ENCODE results near the gene SOWAHB.
A peak's percentile ranks its signal among the peaks of the same experiment; 100 is the strongest.

SOWAHB gene

GRCh38 chr4:76898385-76898692, 395 bp upstream of the SOWAHB start:
- Histone ChIP-seq H3K4me3 (ENCODE audit: low read length in 2 of 2) (peak overlapping the region; percentile 8 to 74), H3K9me3 (replicated peaks in 1 of 2; ENCODE audit: control insufficient read depth in 2 of 2, insufficient read depth in 1 of 2, low read depth in 1 of 2, low read length in 2 of 2) (peaks cover 5 to 16% of the 10 kb centered on the region in 2 donors), H2BK120ac (ENCODE audit: low read depth, low read length) (no peak overlapping the region), H3K4me2 (ENCODE audit: insufficient read depth, low read length, poor library complexity, severe bottlenecking) (peak overlapping the region; percentile 93), H3K14ac (ENCODE audit: low read length) (no peak overlapping the region), H3K23ac (ENCODE audit: low read depth, low read length, poor library complexity) (no peak overlapping the region), H2BK15ac (ENCODE audit: low read length) (no peak overlapping the region), H3K18ac (ENCODE audit: low read length) (peak overlapping the region; percentile 15), H3K27me3 (ENCODE audit: control insufficient read depth in 3 of 3, insufficient read depth in 3 of 3, low read depth in 1 of 3, low read length in 3 of 3) (peaks cover 26 to 92% (median 48%) of the 10 kb centered on the region in 3 experiments), H3K27ac (replicated peaks; ENCODE audit: low read length) (no peak overlapping the region), H4K91ac (ENCODE audit: low read depth, low read length, poor library complexity) (no peak overlapping the region), H4K8ac (ENCODE audit: low read depth, low read length) (no peak overlapping the region), H3K79me1 (ENCODE audit: low read depth, low read length) (no peaks in the 10 kb centered on the region), H3K4me1 (ENCODE audit: control insufficient read depth in 2 of 2, insufficient read depth in 1 of 2, low read depth in 1 of 2, low read length in 2 of 2) (peaks cover 0 to 3% of the 10 kb centered on the region in 2 donors), H3K4ac (ENCODE audit: low read length) (no peak overlapping the region), H2BK12ac (ENCODE audit: low read length) (no peak overlapping the region), H3K36me3 (replicated peaks in 1 of 2; ENCODE audit: control insufficient read depth in 2 of 2, insufficient read depth in 2 of 2, low read length in 2 of 2) (no peaks in the 10 kb centered on the region), H3K9ac (ENCODE audit: low read depth, low read length, poor library complexity) (no peak overlapping the region), H2BK5ac (ENCODE audit: low read length) (peak overlapping the region; percentile 10), H2AFZ (ENCODE audit: low read length) (peak overlapping the region; percentile 95), H2AK5ac (ENCODE audit: low read depth, low read length) (no peak overlapping the region)
- no CpG with 5 or more reads among the region's 14 CpGs for WGBS, 2 donors (ENCODE audit: extremely low coverage in 2 of 2, insufficient read length in 2 of 2, insufficient replicate concordance in 1 of 2)
- no peak for DNase-seq (ENCODE audit: low spot score)

DNA sequence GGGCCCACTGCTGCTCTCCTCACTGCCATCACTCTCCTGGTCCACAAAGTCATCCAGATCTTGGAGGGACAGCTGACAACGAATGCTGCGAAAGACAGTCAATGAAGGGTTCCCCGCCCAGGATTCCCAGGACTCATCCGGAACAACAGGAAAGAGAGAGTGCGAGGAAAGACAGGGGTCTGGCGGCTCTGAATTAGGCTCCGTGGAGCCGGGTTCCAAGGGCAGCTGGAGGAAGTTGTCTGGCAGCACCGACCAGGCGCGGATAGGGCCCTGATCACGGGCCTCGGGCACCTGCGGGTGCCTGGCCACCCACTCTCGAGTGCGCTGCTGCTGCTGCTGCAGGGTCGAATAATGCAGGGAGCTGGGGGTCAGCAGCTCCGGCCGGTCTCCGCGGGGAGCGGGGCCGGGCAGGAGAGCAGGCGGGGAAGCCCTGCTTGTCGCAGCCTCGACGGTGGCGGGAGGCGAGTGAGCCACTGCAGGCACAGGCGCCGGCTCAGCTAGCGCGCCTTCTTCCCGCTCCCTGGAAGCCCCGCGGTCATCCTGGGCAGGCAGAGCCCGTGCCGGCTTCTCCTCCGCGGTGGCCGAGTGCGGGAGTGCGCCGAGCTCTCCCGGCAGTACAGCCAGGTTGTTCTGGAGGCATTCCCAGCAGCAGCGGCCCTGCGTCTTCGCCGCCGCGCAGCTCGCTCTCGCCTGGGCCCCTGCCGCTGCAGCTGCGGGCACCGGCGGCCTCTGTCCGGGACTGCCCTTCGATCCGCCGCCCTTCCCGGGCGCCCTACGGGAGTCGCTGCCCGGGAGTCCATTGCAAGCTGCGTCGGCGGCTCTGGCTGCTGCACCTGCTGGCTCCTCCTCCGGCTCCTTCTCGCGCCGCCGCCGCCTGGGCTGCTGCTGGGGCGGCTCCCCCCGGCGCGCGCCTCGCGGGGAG, 1.1 kb downstream of the SOWAHB start:
- Histone ChIP-seq H3K27ac (replicated peaks; ENCODE audit: low read length) (no peak overlapping the region), H3K79me1 (ENCODE audit: low read depth, low read length) (no peaks in the 10 kb centered on the region)

GRCh38 chr4:76896048-76896447, 1.9 kb downstream of the SOWAHB start:
- Histone ChIP-seq H4K8ac (ENCODE audit: low read depth, low read length) (no peak overlapping the region), H2AK5ac (ENCODE audit: low read depth, low read length) (peak overlapping the region; percentile 92), H2BK12ac (ENCODE audit: low read length) (peak overlapping the region; percentile 1), H4K91ac (ENCODE audit: low read depth, low read length, poor library complexity) (no peak overlapping the region), H3K27ac (replicated peaks; ENCODE audit: low read length) (no peak overlapping the region), H3K79me1 (ENCODE audit: low read depth, low read length) (no peaks in the 10 kb centered on the region), H3K18ac (ENCODE audit: low read length) (peak overlapping the region; percentile 48), H2BK120ac (ENCODE audit: low read depth, low read length) (no peak overlapping the region), H3K14ac (ENCODE audit: low read length) (no peak overlapping the region), H3K36me3 (replicated peaks in 1 of 2; ENCODE audit: control insufficient read depth in 2 of 2, insufficient read depth in 2 of 2, low read length in 2 of 2) (no peaks in the 10 kb centered on the region), H3K23ac (ENCODE audit: low read depth, low read length, poor library complexity) (peak overlapping the region; percentile 77), H3K4ac (ENCODE audit: low read length) (no peak overlapping the region), H3K27me3 (ENCODE audit: control insufficient read depth in 3 of 3, insufficient read depth in 3 of 3, low read depth in 1 of 3, low read length in 3 of 3) (peaks cover 26 to 96% (median 48%) of the 10 kb centered on the region in 3 experiments), H2BK15ac (ENCODE audit: low read length) (peak overlapping the region; percentile 83), H2BK5ac (ENCODE audit: low read length) (peak overlapping the region; percentile 48), H3K9ac (ENCODE audit: low read depth, low read length, poor library complexity) (no peak overlapping the region), H3K4me2 (ENCODE audit: insufficient read depth, low read length, poor library complexity, severe bottlenecking) (no peak overlapping the region), H3K4me3 (ENCODE audit: low read length in 2 of 2) (no peak overlapping the region), H3K9me3 (replicated peaks in 1 of 2; ENCODE audit: control insufficient read depth in 2 of 2, insufficient read depth in 1 of 2, low read depth in 1 of 2, low read length in 2 of 2) (peaks cover 5 to 16% of the 10 kb centered on the region in 2 donors), H2AFZ (ENCODE audit: low read length) (no peak overlapping the region), H3K4me1 (ENCODE audit: control insufficient read depth in 2 of 2, insufficient read depth in 1 of 2, low read depth in 1 of 2, low read length in 2 of 2) (peaks cover 0 to 3% of the 10 kb centered on the region in 2 donors)
- DNase-seq (ENCODE audit: low spot score) = no peak
- no CpG with 5 or more reads among the region's 8 CpGs for WGBS, 2 donors (ENCODE audit: extremely low coverage in 2 of 2, insufficient read length in 2 of 2, insufficient replicate concordance in 1 of 2)

More for the DNA sequence above, 1.1 kb downstream of the SOWAHB start:
- DNase-seq (ENCODE audit: low spot score) = peak; percentile 40
- no peaks in the 10 kb centered on the region for H3K36me3 ChIP-seq (replicated peaks in 1 of 2; ENCODE audit: control insufficient read depth in 2 of 2, insufficient read depth in 2 of 2, low read length in 2 of 2)
- H3K14ac ChIP-seq (ENCODE audit: low read length) = peak overlapping the region; percentile 94
- H3K4me2 ChIP-seq (ENCODE audit: insufficient read depth, low read length, poor library complexity, severe bottlenecking) = peak overlapping the region; percentile 93
- peaks cover 0 to 3% of the 10 kb centered on the region in 2 donors for H3K4me1 ChIP-seq (ENCODE audit: control insufficient read depth in 2 of 2, insufficient read depth in 1 of 2, low read depth in 1 of 2, low read length in 2 of 2)
- peak overlapping the region; percentile 60 for H3K23ac ChIP-seq (ENCODE audit: low read depth, low read length, poor library complexity)
- peak overlapping the region; percentile 10 for H2BK5ac ChIP-seq (ENCODE audit: low read length)
- H2AK5ac ChIP-seq (ENCODE audit: low read depth, low read length) = peak overlapping the region; percentile 92
- no peak overlapping the region for H4K91ac ChIP-seq (ENCODE audit: low read depth, low read length, poor library complexity)
- no peak overlapping the region for H3K4ac ChIP-seq (ENCODE audit: low read length)
- H2BK120ac ChIP-seq (ENCODE audit: low read depth, low read length) = peak overlapping the region; percentile 94
- H4K8ac ChIP-seq (ENCODE audit: low read depth, low read length) = peak overlapping the region; percentile 65
- no CpG with 5 or more reads among the region's 82 CpGs for WGBS, 2 donors (ENCODE audit: extremely low coverage in 2 of 2, insufficient read length in 2 of 2, insufficient replicate concordance in 1 of 2)
- peak overlapping the region; percentile 60 for H3K9ac ChIP-seq (ENCODE audit: low read depth, low read length, poor library complexity)
- peak overlapping the region; percentile 22 to 74 for H3K4me3 ChIP-seq (ENCODE audit: low read length in 2 of 2)
- peaks cover 5 to 16% of the 10 kb centered on the region in 2 donors for H3K9me3 ChIP-seq (replicated peaks in 1 of 2; ENCODE audit: control insufficient read depth in 2 of 2, insufficient read depth in 1 of 2, low read depth in 1 of 2, low read length in 2 of 2)
- peak overlapping the region; percentile 93 for H3K18ac ChIP-seq (ENCODE audit: low read length)
- H2BK12ac ChIP-seq (ENCODE audit: low read length) = peak overlapping the region; percentile 41
- peak overlapping the region; percentile 95 for H2AFZ ChIP-seq (ENCODE audit: low read length)
- H3K27me3 ChIP-seq (ENCODE audit: control insufficient read depth in 3 of 3, insufficient read depth in 3 of 3, low read depth in 1 of 3, low read length in 3 of 3) = peaks cover 26 to 94% (median 48%) of the 10 kb centered on the region in 3 experiments
- H2BK15ac ChIP-seq (ENCODE audit: low read length) = peak overlapping the region; percentile 83

- peak overlapping the region; percentile 77 for H3K23ac ChIP-seq (ENCODE audit: low read depth, low read length, poor library complexity)
- no peak overlapping the region for H2BK12ac ChIP-seq (ENCODE audit: low read length)
- no peak overlapping the region for H3K4me3 ChIP-seq (ENCODE audit: low read length in 2 of 2)
- H3K9me3 ChIP-seq (replicated peaks in 1 of 2; ENCODE audit: control insufficient read depth in 2 of 2, insufficient read depth in 1 of 2, low read depth in 1 of 2, low read length in 2 of 2) = peaks cover 5 to 16% of the 10 kb centered on the region in 2 donors
- no peaks in the 10 kb centered on the region for H3K36me3 ChIP-seq (replicated peaks in 1 of 2; ENCODE audit: control insufficient read depth in 2 of 2, insufficient read depth in 2 of 2, low read length in 2 of 2)
- H2BK5ac ChIP-seq (ENCODE audit: low read length) = peak overlapping the region; percentile 48
- no peak overlapping the region for H4K8ac ChIP-seq (ENCODE audit: low read depth, low read length)
- H3K14ac ChIP-seq (ENCODE audit: low read length) = no peak overlapping the region
- H3K4me1 ChIP-seq (ENCODE audit: control insufficient read depth in 2 of 2, insufficient read depth in 1 of 2, low read depth in 1 of 2, low read length in 2 of 2) = peaks cover 0 to 3% of the 10 kb centered on the region in 2 donors
- peaks cover 26 to 98% (median 48%) of the 10 kb centered on the region in 3 experiments for H3K27me3 ChIP-seq (ENCODE audit: control insufficient read depth in 3 of 3, insufficient read depth in 3 of 3, low read depth in 1 of 3, low read length in 3 of 3)
- peak overlapping the region; percentile 48 for H3K18ac ChIP-seq (ENCODE audit: low read length)
- no peak overlapping the region for H2BK120ac ChIP-seq (ENCODE audit: low read depth, low read length)
- H3K9ac ChIP-seq (ENCODE audit: low read depth, low read length, poor library complexity) = no peak overlapping the region
- H2AFZ ChIP-seq (ENCODE audit: low read length) = no peak overlapping the region
- peak overlapping the region; percentile 92 for H2AK5ac ChIP-seq (ENCODE audit: low read depth, low read length)
- no CpG with 5 or more reads among the region's 6 CpGs for WGBS, 2 donors (ENCODE audit: extremely low coverage in 2 of 2, insufficient read length in 2 of 2, insufficient replicate concordance in 1 of 2)
- H4K91ac ChIP-seq (ENCODE audit: low read depth, low read length, poor library complexity) = no peak overlapping the region
- no peak overlapping the region for H3K27ac ChIP-seq (replicated peaks; ENCODE audit: low read length)
- no peak for DNase-seq (ENCODE audit: low spot score)
- no peaks in the 10 kb centered on the region for H3K79me1 ChIP-seq (ENCODE audit: low read depth, low read length)
- no peak overlapping the region for H3K4me2 ChIP-seq (ENCODE audit: insufficient read depth, low read length, poor library complexity, severe bottlenecking)
- no peak overlapping the region for H2BK15ac ChIP-seq (ENCODE audit: low read length)
- H3K4ac ChIP-seq (ENCODE audit: low read length) = no peak overlapping the region
Measured at GRCh38 chr4:76895619-76896018, 2.3 kb downstream of the SOWAHB start.

Measured in neuronal stem cell (in vitro differentiated cells).